HG02973 (cell line): Measurements from ENCODE around the gene CHCHD3.

ENCODE experiments used
- ATAC-seq: cut with Tn5 transposase; IDR thresholded peaks from one replicate; pipeline ENCODE4 v1.9.1; 2021; ENCODE audit warnings: moderate library complexity; ENCODE audit not compliant: unreplicated experiment

The CHCHD3 gene

DNA sequence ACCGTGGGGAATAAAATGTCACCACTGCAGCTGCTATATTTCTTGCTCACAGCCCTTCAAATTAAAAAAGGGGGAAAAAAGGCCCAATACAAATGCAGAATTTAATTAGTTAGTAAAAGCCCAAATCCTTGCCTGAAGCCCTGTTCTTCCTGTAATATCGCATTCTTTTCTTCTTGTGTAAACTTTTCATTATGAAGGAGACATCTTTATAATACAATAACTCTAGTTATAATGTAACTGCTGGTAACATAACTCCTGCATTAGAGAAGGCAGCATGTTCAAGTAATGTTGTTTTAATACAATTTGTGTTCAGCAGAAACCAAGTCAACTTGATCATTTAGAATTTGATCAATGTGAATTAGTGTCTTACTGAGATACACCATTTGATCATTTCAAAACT, 250.9 kb downstream of the CHCHD3 start:
- no peak for ATAC-seq

DNA sequence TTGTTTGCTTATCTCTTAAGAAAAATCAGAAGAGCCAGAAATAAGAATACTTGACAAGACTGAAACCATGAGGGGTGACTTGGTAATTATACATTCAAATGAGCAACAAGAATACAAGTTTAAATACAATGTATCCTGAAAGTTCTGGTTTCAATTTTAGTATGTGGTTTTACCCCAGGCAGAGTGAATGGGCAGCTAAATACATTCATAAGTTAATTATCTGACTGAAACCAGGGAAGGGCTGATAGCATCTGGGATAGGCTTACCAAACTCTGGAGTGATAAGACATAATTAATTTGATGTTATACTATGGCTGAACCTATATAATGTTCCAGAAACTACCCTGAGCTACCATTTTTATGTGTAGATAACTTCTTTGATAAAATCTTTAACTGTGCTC, 253.4 kb downstream of the CHCHD3 start:
- ATAC-seq = no peak

DNA sequence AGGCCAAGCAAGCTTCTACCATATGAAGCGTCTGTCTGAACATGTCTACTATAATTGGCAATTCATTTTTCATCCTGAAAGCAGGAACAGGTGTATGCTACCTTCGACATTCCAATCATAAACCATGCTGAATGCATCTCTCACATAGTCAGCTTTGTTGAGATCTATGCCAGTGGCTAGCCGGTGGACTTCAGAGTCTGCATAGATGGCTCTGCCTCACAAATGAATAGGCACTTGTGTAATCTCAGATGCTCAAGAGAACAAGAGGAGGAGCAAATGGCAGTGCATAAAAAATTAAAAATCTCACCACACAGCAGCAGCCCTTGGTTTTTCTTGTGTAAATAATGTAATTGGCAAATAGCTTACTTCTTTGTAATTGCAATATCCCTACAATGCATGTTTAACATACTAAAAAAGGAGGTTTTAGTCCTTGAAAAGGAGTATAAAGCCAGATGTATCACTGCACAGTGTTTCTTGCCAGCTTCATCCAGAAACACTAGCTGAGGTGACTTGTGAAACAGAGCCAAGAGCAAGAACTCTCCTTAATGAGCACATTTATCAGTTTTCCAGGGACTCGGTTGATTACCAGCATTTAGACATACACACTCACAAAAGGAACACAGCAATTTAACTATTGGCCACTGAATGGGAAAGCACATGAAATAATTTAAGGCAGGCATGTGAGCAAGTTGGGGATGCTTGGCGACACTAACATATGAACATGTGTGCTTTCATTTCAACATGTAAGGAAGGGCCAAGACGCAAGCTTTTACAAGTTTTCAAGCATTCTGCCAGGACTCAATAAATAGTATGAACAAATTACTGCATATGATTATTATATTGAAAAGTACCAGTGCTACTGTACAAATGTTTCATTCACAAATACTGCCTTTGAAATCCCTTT, 255.7 kb downstream of the CHCHD3 start:
- ATAC-seq = no peak

- no peak for ATAC-seq
Measured at GRCh38 chr7:132825222-132825621, 256.7 kb downstream of the CHCHD3 start.

DNA sequence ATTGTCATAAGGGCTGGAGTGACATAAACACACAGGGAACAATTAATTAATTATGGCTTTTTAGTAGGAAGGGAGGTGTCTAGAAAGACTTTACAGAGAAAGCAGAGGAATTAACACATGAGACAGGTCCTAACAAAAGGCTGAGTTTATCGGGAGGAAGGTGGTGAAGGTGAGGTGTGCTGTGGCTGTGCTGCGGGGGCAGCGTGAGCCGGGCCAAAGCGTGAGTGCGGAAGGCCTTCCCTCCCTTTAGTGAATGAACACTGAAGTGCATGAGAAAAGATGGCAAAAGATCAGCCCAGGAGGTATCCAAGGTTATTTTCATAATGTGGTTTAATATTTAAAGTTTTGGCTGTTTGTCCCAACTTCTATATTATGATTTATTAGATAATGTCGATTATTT, 262.2 kb downstream of the CHCHD3 start:
- ATAC-seq = no peak

GRCh38 chr7:132817949-132818348, 263.9 kb downstream of the CHCHD3 start:
- ATAC-seq = no peak

- no peak for ATAC-seq
Measured at GRCh38 chr7:132815696-132816311, 266.1 kb downstream of the CHCHD3 start.

DNA sequence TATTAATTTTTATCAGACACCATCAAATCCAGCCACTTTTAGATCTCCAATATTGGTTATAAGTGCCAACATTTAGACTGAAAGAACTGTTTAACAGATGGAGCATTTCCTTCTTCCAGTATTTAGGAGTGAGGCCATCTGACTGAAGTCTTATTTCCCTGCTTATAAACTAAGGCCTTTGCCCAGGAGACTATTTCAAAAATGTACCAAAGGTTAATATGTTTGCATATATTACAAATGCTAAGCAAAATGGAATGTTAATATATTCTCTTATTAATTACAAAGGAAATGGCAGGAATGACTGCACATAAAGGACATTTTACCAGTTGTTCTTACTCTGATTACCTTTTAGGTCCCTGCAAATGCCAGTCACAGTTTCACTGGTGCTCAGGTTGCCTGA, 266.8 kb downstream of the CHCHD3 start:
- ATAC-seq = no peak

- no peak for ATAC-seq
Measured at GRCh38 chr7:132810561-132810960, 271.3 kb downstream of the CHCHD3 start.

- ATAC-seq = no peak
Measured at GRCh38 chr7:132806834-132807233, 275.1 kb downstream of the CHCHD3 start.

GRCh38 chr7:132805766-132806165, 276.1 kb downstream of the CHCHD3 start:
- ATAC-seq = no peak

GRCh38 chr7:132804849-132805485, 276.9 kb downstream of the CHCHD3 start:
- ATAC-seq = no peak

DNA sequence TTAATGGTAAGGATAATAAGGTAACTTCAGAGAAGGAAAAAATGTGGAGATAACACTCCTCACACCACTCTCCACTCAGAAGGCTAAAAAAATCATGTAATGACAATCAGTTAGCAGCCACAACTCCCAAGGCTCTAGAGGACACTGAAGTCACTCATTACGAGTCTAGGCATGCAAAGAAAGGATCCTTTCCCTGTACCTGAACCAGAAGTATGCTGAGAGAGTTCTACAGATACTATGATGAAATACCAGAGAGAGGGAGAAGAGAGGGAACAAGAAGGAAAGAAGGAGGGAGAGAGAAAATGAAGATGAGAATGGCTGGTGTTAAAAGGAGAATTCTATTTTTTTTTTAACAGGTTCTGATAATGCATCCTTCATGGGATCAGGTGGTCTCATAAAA, 281.4 kb downstream of the CHCHD3 start:
- ATAC-seq = no peak

DNA sequence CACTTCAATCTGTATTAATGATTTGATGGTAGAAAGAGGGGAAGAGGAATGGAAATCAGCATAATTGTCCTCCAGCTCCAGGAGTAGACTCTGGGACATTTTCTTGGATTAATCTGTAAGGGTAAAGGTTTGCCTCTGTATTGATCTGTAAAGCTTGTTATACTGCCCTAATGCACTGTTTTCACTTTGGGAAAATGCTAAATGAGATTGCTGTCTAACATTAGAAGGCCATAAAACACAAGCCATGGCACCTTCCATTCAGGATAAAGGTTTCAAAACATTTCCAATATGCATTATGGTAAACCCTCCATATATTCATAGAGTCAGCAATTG, 282.8 kb downstream of the CHCHD3 start:
- no peak for ATAC-seq

- ATAC-seq = no peak
Measured at GRCh38 chr7:132797152-132797551, 284.7 kb downstream of the CHCHD3 start.

GRCh38 chr7:132793474-132793873, 288.4 kb downstream of the CHCHD3 start:
- no peak for ATAC-seq

DNA sequence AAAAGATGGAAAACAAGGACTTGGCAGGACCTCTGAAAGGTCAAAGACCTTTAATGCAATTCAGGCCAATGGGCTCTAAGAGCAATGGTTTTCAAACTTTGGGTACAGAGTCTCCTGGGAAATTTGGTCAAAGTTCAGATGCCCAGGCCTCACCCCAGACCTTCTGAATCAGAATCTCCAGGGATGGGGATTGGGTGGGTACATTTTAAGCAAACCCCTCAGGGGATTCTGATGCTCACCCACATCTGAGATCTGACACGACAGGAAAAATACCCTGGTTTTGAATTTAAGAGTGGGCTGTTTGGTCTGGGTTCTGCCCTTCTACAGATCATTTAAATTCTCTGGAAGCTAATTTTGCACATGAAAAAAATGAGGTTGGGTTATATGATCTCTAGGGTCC, 290.9 kb downstream of the CHCHD3 start:
- no peak for ATAC-seq

DNA sequence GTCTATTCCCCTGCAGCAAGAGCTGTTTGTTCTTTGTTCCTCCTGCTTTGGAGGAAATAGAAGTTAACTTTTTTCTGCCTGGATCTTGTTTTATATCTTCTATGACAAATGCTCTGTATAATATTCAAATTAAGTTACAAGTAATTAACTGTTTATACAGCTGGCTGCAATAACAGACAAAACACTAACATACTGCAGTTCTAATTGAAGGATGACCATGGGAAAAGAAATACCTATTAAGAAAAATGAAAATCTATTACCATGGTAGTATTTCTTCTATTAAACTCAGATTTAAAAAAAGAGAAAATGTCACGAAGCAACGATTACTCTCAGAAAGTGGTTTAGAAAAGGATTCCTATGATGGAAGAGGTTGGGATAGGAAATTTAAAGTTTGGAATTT, 291.8 kb downstream of the CHCHD3 start:
- no peak for ATAC-seq

DNA sequence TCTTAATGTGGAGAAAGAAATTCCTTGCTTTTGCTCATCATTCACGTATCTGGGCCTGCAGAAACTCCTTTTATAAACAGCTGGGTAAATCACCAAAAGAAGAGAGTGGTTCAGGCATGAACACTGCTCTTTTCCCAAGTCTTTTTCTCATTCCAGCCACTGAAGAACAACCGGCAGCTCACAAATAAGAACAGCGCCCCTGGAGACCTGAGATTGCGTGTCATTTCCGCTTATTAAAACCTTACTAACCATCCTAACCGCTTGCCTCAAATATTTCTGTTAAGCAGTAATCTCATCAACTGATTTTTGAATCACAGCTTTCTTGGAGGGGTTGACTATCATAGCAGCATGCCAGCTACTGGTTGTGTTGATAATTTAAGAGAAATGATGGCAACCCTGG, 292.6 kb downstream of the CHCHD3 start:
- ATAC-seq = no peak

- ATAC-seq = no peak
Measured at GRCh38 chr7:132785870-132786269, 296.0 kb downstream of the CHCHD3 start.

DNA sequence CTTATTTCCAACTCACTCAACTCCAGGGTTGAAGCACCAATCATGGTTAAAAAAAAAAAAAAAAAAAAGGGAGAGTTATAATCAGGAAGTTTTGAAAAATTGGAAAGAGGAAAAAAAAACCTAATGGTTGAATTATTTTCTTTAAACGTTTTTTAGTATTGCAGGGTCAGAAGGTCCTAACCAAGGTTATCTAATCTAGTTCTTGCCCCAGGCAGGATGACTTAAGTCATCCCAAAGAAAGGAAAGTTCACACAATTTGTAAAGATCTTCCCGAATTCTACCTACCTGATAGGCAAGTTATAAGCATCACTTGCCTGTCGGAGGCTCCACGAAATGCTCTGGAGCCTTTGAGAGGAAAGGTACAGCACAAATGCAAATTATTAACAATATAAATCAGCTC, 297.5 kb downstream of the CHCHD3 start:
- no peak for ATAC-seq

- ATAC-seq = no peak
Measured at GRCh38 chr7:132783824-132784223, 298.1 kb downstream of the CHCHD3 start.
